Measurements from ENCODE around the gene ANAPC13.

ANAPC13 gene

DNA sequence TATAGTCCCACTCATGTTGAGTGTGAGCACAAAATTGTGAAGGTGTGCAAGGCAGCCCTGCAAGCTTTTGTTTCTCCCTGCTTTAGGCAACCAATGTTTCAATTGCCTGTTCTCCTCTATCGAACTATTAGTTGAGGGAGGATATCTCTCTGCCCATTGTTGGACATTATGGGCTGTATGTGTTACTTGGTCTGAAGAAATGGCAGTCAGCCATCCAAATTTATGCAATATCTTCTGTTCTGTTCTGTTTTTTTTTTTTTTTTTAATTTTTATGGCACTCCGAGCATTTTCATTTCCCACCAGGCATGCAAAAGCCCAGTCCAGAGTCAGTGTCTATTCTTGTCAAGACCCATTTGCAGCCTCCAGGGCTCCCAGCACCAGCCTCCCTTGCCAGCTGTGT is 44.0 kb downstream of the ANAPC13 start:
- Histone ChIP-seq H3K36me3 (ENCODE audit: control insufficient read depth, insufficient read depth, low read length) (no peaks in the 10 kb centered on the region), H3K27ac (ENCODE audit: insufficient read depth, low read length, poor library complexity, severe bottlenecking) (no peak overlapping the region), H3K4me1 (ENCODE audit: control insufficient read depth, insufficient read depth, low read length, poor library complexity, severe bottlenecking) (no peaks in the 10 kb centered on the region), H3K4me3 (ENCODE audit: insufficient read depth, low read depth, low read length, poor library complexity, severe bottlenecking) (no peak overlapping the region), H3K27me3 (replicated peaks; ENCODE audit: control insufficient read depth, insufficient read depth, low read length, poor library complexity, severe bottlenecking) (no peaks in the 10 kb centered on the region), H3K9me3 (ENCODE audit: control insufficient read depth, low read length) (no peaks in the 10 kb centered on the region)
- DNase-seq = no peak

GRCh38 chr3:134441321-134441720 is 44.5 kb downstream of the ANAPC13 start:
- DNase-seq = no peak
- Histone ChIP-seq H3K9me3 (ENCODE audit: control insufficient read depth, low read length) (no peaks in the 10 kb centered on the region), H3K36me3 (ENCODE audit: control insufficient read depth, insufficient read depth, low read length) (no peaks in the 10 kb centered on the region), H3K27me3 (replicated peaks; ENCODE audit: control insufficient read depth, insufficient read depth, low read length, poor library complexity, severe bottlenecking) (no peaks in the 10 kb centered on the region), H3K4me3 (ENCODE audit: insufficient read depth, low read depth, low read length, poor library complexity, severe bottlenecking) (no peak overlapping the region), H3K4me1 (ENCODE audit: control insufficient read depth, insufficient read depth, low read length, poor library complexity, severe bottlenecking) (no peaks in the 10 kb centered on the region), H3K27ac (ENCODE audit: insufficient read depth, low read length, poor library complexity, severe bottlenecking) (no peak overlapping the region)

GRCh38 chr3:134437211-134437752 is 48.5 kb downstream of the ANAPC13 start:
- no peak for DNase-seq
- Histone ChIP-seq H3K36me3 (ENCODE audit: control insufficient read depth, insufficient read depth, low read length) (no peaks in the 10 kb centered on the region), H3K27ac (ENCODE audit: insufficient read depth, low read length, poor library complexity, severe bottlenecking) (no peak overlapping the region), H3K9me3 (ENCODE audit: control insufficient read depth, low read length) (no peaks in the 10 kb centered on the region), H3K4me3 (ENCODE audit: insufficient read depth, low read depth, low read length, poor library complexity, severe bottlenecking) (no peak overlapping the region), H3K4me1 (ENCODE audit: control insufficient read depth, insufficient read depth, low read length, poor library complexity, severe bottlenecking) (no peaks in the 10 kb centered on the region), H3K27me3 (replicated peaks; ENCODE audit: control insufficient read depth, insufficient read depth, low read length, poor library complexity, severe bottlenecking) (no peaks in the 10 kb centered on the region)

GRCh38 chr3:134432236-134432635 is 53.5 kb downstream of the ANAPC13 start:
- no peaks in the 10 kb centered on the region for H3K4me1 ChIP-seq (ENCODE audit: control insufficient read depth, insufficient read depth, low read length, poor library complexity, severe bottlenecking)
- H3K36me3 ChIP-seq (ENCODE audit: control insufficient read depth, insufficient read depth, low read length) = no peaks in the 10 kb centered on the region
- H3K27me3 ChIP-seq (replicated peaks; ENCODE audit: control insufficient read depth, insufficient read depth, low read length, poor library complexity, severe bottlenecking) = no peaks in the 10 kb centered on the region
- H3K9me3 ChIP-seq (ENCODE audit: control insufficient read depth, low read length) = no peaks in the 10 kb centered on the region
- H3K27ac ChIP-seq (ENCODE audit: insufficient read depth, low read length, poor library complexity, severe bottlenecking) = no peak overlapping the region
- no peak overlapping the region for H3K4me3 ChIP-seq (ENCODE audit: insufficient read depth, low read depth, low read length, poor library complexity, severe bottlenecking)
- DNase-seq = no peak

- Histone ChIP-seq H3K4me1 (ENCODE audit: control insufficient read depth, insufficient read depth, low read length, poor library complexity, severe bottlenecking) (no peaks in the 10 kb centered on the region), H3K27ac (ENCODE audit: insufficient read depth, low read length, poor library complexity, severe bottlenecking) (no peak overlapping the region), H3K27me3 (replicated peaks; ENCODE audit: control insufficient read depth, insufficient read depth, low read length, poor library complexity, severe bottlenecking) (no peaks in the 10 kb centered on the region), H3K4me3 (ENCODE audit: insufficient read depth, low read depth, low read length, poor library complexity, severe bottlenecking) (no peak overlapping the region), H3K9me3 (ENCODE audit: control insufficient read depth, low read length) (no peaks in the 10 kb centered on the region), H3K36me3 (ENCODE audit: control insufficient read depth, insufficient read depth, low read length) (no peaks in the 10 kb centered on the region)
- no peak for DNase-seq
Measured at GRCh38 chr3:134430950-134431445, 54.8 kb downstream of the ANAPC13 start.

- Histone ChIP-seq H3K9me3 (ENCODE audit: control insufficient read depth, low read length) (no peaks in the 10 kb centered on the region), H3K27ac (ENCODE audit: insufficient read depth, low read length, poor library complexity, severe bottlenecking) (no peak overlapping the region), H3K27me3 (replicated peaks; ENCODE audit: control insufficient read depth, insufficient read depth, low read length, poor library complexity, severe bottlenecking) (no peaks in the 10 kb centered on the region), H3K4me3 (ENCODE audit: insufficient read depth, low read depth, low read length, poor library complexity, severe bottlenecking) (no peak overlapping the region), H3K36me3 (ENCODE audit: control insufficient read depth, insufficient read depth, low read length) (no peaks in the 10 kb centered on the region), H3K4me1 (ENCODE audit: control insufficient read depth, insufficient read depth, low read length, poor library complexity, severe bottlenecking) (no peaks in the 10 kb centered on the region)
- DNase-seq = no peak
Measured at GRCh38 chr3:134430174-134430573, 55.6 kb downstream of the ANAPC13 start.

- H3K4me1 ChIP-seq (ENCODE audit: control insufficient read depth, insufficient read depth, low read length, poor library complexity, severe bottlenecking) = no peaks in the 10 kb centered on the region
- H3K27ac ChIP-seq (ENCODE audit: insufficient read depth, low read length, poor library complexity, severe bottlenecking) = no peak overlapping the region
- H3K9me3 ChIP-seq (ENCODE audit: control insufficient read depth, low read length) = no peaks in the 10 kb centered on the region
- H3K27me3 ChIP-seq (replicated peaks; ENCODE audit: control insufficient read depth, insufficient read depth, low read length, poor library complexity, severe bottlenecking) = no peaks in the 10 kb centered on the region
- DNase-seq = no peak
- no peaks in the 10 kb centered on the region for H3K36me3 ChIP-seq (ENCODE audit: control insufficient read depth, insufficient read depth, low read length)
- H3K4me3 ChIP-seq (ENCODE audit: insufficient read depth, low read depth, low read length, poor library complexity, severe bottlenecking) = no peak overlapping the region
Measured at GRCh38 chr3:134428401-134428800, 57.4 kb downstream of the ANAPC13 start.

Measured in effector memory CD4-positive, alpha-beta T cell (primary cell).